ENCODE data around the gene ENTR1. TPM values are rescaled to one million over a fixed set of nuclear protein-coding genes. Genes with fewer than 3 reads are reported as not detected.

The ENTR1 gene
- total RNA-seq, 4 donors from 2014 or later = 37.4 to 93.0 (median 49.7) TPM

DNA sequence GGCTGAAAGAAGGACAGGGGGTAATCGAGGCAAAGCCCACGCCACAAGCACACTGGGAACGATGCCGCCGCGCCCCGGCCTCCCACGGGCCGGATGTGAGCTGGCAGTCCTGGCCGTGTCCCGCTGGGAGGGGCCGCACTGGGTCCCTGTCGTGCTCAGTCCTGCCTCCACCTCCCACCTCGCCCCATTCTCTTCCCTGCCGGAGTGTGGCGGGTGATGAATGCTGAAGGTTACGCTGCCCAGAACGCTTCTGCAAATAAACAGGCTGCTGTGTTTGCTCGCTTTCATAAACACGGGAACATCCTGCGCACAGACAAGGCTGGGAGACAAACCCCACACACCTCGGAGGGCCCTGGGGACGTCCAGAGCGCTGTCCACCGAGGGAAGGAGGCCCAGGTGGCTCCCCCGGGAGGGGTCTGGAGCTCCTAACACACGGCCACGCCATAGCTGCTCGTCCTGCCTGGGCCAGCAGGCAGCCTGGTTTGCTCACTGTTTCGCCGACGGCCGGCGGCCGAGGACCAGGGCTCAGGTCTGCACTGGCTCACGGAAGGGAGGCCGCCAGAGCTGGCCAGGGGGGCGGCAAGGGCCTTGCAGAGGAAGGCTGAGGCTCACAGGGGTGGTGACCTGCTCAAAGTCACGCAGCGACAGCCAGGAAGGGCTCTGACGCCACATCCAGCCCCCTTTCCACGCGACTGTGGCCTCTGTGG, 49.2 kb downstream of the ENTR1 start:
- no peaks in the 10 kb centered on the region for H3K9me3 ChIP-seq
- H3K36me3 ChIP-seq = peaks cover 17% of the 10 kb centered on the region
- WGBS = 79% methylated on average over 23 of the region's 43 CpGs
- H3K4me1 ChIP-seq = peaks cover 39% of the 10 kb centered on the region
- H3K27me3 ChIP-seq = no peaks in the 10 kb centered on the region
- DNase-seq (ENCODE audit: low spot score in 2 of 2) = no peak
- H3K4me3 ChIP-seq = no peak overlapping the region
- no peak for TF ChIP-seq POLR2AphosphoS5 (IDR thresholded peaks at IDR 0.05)
- TF ChIP-seq, protein P1, sequence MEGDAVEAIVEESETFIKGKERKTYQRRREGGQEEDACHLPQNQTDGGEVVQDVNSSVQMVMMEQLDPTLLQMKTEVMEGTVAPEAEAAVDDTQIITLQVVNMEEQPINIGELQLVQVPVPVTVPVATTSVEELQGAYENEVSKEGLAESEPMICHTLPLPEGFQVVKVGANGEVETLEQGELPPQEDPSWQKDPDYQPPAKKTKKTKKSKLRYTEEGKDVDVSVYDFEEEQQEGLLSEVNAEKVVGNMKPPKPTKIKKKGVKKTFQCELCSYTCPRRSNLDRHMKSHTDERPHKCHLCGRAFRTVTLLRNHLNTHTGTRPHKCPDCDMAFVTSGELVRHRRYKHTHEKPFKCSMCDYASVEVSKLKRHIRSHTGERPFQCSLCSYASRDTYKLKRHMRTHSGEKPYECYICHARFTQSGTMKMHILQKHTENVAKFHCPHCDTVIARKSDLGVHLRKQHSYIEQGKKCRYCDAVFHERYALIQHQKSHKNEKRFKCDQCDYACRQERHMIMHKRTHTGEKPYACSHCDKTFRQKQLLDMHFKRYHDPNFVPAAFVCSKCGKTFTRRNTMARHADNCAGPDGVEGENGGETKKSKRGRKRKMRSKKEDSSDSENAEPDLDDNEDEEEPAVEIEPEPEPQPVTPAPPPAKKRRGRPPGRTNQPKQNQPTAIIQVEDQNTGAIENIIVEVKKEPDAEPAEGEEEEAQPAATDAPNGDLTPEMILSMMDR (IDR thresholded peaks at IDR 0.05) = no peak
- TF ChIP-seq EP300 (IDR thresholded peaks at IDR 0.05) = no peak
- TF ChIP-seq POLR2A (IDR thresholded peaks at IDR 0.05) = no peak
- H3K27ac ChIP-seq = peak overlapping the region; percentile 49

DNA sequence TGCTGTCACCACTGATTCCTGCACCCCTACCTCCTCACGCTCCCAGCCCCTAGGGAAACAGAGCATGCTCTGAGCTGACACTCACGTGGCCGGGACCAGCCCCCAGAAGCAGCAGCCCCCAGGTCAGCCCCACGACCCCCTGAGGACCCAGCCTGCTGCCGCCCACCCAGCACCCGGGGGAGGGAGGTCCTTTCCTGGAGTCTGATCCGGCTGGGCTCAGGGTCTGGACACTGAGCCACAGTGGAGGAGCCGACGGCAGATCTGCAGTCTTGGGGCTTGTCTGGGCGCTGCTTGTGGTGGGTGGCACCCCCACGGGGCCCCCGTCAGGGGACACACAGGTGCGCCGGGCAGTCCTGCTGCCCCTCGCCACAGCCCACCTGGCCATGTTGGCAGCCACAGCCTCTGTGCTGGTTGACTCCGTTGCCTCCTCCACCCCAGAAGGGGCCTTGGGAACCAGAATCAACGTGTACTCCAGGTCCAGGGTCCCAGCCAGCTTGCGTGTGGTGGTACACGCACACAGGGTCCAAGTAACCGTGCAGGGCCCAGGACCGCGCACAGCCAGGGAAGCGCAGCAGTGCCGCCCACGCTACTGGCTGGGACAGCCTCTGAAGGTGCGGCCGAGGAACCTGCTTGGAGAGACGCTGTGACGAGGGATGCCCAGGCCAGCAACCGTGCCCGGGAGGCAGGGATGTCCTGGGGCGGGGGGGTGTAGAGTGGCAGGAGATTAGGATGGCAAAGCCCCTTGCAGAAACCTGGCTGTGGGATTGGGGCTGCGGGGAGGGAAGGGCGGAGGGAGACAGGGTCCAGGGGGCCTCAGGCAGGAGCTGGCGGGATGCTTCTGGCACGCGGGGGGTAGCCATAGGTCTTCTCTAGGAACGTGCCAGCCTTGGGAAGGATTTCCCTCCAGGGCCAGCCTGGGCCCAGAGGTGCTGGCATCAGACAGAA, 50.4 kb downstream of the ENTR1 start:
- H3K4me3 ChIP-seq = no peak overlapping the region
- H3K9me3 ChIP-seq = no peaks in the 10 kb centered on the region
- no peak for DNase-seq (ENCODE audit: low spot score in 2 of 2)
- WGBS = 77% methylated on average over 17 of the region's 38 CpGs
- no peak for TF ChIP-seq EP300 (IDR thresholded peaks at IDR 0.05)
- TF ChIP-seq POLR2A (IDR thresholded peaks at IDR 0.05) = no peak
- TF ChIP-seq, protein P1 (IDR thresholded peaks at IDR 0.05) = no peak
- no peak for TF ChIP-seq POLR2AphosphoS5 (IDR thresholded peaks at IDR 0.05)
- H3K27ac ChIP-seq = no peak overlapping the region
- H3K4me1 ChIP-seq = peaks cover 39% of the 10 kb centered on the region
- H3K27me3 ChIP-seq = no peaks in the 10 kb centered on the region
- H3K36me3 ChIP-seq = peaks cover 19% of the 10 kb centered on the region

DNA sequence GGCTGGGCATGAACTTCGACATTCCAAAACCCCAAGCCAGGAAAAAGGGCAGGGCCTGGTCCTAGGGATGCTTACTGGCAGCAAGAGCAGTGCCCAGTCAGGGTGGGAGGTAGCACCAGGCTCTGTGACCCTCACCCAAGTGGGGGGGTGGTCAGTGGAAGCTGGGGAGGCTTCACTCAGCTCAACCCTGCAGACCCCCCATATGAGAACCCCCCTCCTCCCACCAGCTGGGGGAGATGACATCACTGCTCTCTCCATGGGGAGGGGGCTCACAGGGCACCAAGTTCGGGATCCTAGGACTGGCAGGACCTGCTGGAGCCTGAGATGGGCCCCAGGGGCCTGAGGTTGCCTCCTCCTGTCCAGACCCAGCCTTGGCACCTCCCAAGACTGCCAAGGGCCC, 51.5 kb downstream of the ENTR1 start:
- Histone ChIP-seq H3K36me3 (peaks cover 19% of the 10 kb centered on the region), H3K9me3 (no peaks in the 10 kb centered on the region), H3K27ac (no peak overlapping the region), H3K27me3 (no peaks in the 10 kb centered on the region), H3K4me3 (no peak overlapping the region), H3K4me1 (peaks cover 36% of the 10 kb centered on the region)
- TF ChIP-seq, protein P1 (IDR thresholded peaks at IDR 0.05) = no peak
- no peak for TF ChIP-seq EP300 (IDR thresholded peaks at IDR 0.05)
- no peak for TF ChIP-seq POLR2AphosphoS5 (IDR thresholded peaks at IDR 0.05)
- no peak for TF ChIP-seq POLR2A (IDR thresholded peaks at IDR 0.05)
- DNase-seq (ENCODE audit: low spot score in 2 of 2) = no peak
- WGBS = no CpG with 5 or more reads among the region's 2 CpGs

DNA sequence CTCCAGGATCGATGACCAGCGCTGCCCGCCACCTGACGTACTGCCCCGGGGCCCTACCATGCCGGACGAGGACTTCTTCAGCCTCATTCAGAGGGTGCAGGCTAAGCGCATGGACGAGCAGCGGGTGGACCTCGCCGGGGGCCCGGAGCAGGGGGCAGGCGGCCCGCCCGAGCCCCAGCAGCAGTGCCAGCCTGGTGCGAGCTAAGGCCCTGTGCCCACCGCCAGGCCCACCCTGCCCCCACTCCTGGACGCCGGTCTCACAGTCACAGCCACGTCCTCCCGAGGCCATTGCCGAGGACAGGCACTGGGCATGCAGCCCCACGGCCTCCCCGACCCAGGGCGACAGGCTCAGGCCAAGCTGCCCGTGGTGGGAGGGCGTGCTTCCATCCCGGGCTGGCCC, 52.4 kb downstream of the ENTR1 start:
- H3K4me3 ChIP-seq = no peak overlapping the region
- peaks cover 33% of the 10 kb centered on the region for H3K4me1 ChIP-seq
- no peak for TF ChIP-seq POLR2AphosphoS5 (IDR thresholded peaks at IDR 0.05)
- TF ChIP-seq, protein P1 (IDR thresholded peaks at IDR 0.05) = no peak
- no peak for TF ChIP-seq EP300 (IDR thresholded peaks at IDR 0.05)
- no peak for TF ChIP-seq POLR2A (IDR thresholded peaks at IDR 0.05)
- no peak for DNase-seq (ENCODE audit: low spot score in 2 of 2)
- H3K36me3 ChIP-seq = peaks cover 19% of the 10 kb centered on the region
- no peaks in the 10 kb centered on the region for H3K9me3 ChIP-seq
- no peak overlapping the region for H3K27ac ChIP-seq
- H3K27me3 ChIP-seq = no peaks in the 10 kb centered on the region
- 83% methylated on average over 4 of the region's 29 CpGs for WGBS

DNA sequence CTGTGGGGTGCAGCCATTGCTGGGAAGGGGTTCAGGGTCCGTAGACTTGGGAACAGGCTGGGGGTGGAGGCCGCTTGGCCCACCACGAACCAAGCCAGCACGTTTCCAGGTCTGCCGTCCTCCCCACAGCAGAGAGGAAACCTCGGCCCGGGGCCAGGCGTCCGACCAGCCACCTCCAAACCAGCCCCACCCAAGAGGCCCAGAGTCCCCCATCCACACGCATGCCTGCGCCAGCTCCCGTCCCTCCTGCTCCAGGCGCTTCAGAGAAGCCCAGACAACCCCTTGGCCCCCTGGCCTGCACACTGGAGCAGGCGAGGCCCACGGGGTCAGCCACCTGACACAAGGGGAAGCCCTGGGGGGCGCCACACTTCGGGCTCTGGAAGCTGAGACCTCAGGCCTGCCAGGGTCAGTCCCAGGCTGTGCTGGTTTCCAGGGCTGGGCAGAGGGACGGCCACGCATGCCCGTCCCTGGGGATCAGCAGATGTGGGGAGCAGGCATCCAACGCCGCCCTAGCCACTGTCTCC, 53.1 kb downstream of the ENTR1 start:
- H3K4me3 ChIP-seq = no peak overlapping the region
- no peaks in the 10 kb centered on the region for H3K27me3 ChIP-seq
- no peak overlapping the region for H3K27ac ChIP-seq
- DNase-seq (ENCODE audit: low spot score in 2 of 2) = no peak
- peaks cover 19% of the 10 kb centered on the region for H3K36me3 ChIP-seq
- 74% methylated on average over 9 of the region's 22 CpGs for WGBS
- TF ChIP-seq POLR2A (IDR thresholded peaks at IDR 0.05) (no peak), EP300 (IDR thresholded peaks at IDR 0.05) (no peak), POLR2AphosphoS5 (IDR thresholded peaks at IDR 0.05) (no peak)
- TF ChIP-seq, protein P1 (IDR thresholded peaks at IDR 0.05) = no peak
- H3K9me3 ChIP-seq = no peaks in the 10 kb centered on the region
- peaks cover 25% of the 10 kb centered on the region for H3K4me1 ChIP-seq
